BE2C (cell line): Measurements from ENCODE around the gene PCSK9.

Source experiments
- DNase-seq: peaks from one replicate; pipeline ENCODE4 v3.0.0-alpha.2; 2020
- H3K27me3 ChIP-seq: fragments of 250-450 bp; sonication (Bioruptor Pico); 2 replicates; pipeline ENCODE4 v1.5.1; 2020; ENCODE audit warnings: mild to moderate bottlenecking
- H3K36me3 ChIP-seq: fragments of 250-450 bp; sonication (Bioruptor Pico); 2 replicates; pipeline ENCODE4 v1.5.1; 2020; ENCODE audit warnings: mild to moderate bottlenecking
- H3K4me1 ChIP-seq: fragments of 250-450 bp; sonication (Bioruptor Pico); 2 replicates; pipeline ENCODE4 v1.5.1; 2020
- H3K4me3 ChIP-seq: 2 replicates; pipeline ENCODE4 v1.5.1; 2011; ENCODE audit warnings: low read depth, low read length
- H3K9me3 ChIP-seq: fragments of 250-450 bp; sonication (Bioruptor Pico); 2 replicates; pipeline ENCODE4 v1.5.1; 2020
- TF ChIP-seq, protein P1 (sequence below): IDR thresholded peaks from 2 replicates; pipeline ENCODE4 v1.5.1; 2012; ENCODE audit warnings: mild to moderate bottlenecking, low read depth, low read length

The PCSK9 gene

DNA sequence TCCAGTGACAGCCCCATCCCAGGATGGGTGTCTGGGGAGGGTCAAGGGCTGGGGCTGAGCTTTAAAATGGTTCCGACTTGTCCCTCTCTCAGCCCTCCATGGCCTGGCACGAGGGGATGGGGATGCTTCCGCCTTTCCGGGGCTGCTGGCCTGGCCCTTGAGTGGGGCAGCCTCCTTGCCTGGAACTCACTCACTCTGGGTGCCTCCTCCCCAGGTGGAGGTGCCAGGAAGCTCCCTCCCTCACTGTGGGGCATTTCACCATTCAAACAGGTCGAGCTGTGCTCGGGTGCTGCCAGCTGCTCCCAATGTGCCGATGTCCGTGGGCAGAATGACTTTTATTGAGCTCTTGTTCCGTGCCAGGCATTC lies 24.2 kb downstream of the PCSK9 start:
- TF ChIP-seq, protein P1, sequence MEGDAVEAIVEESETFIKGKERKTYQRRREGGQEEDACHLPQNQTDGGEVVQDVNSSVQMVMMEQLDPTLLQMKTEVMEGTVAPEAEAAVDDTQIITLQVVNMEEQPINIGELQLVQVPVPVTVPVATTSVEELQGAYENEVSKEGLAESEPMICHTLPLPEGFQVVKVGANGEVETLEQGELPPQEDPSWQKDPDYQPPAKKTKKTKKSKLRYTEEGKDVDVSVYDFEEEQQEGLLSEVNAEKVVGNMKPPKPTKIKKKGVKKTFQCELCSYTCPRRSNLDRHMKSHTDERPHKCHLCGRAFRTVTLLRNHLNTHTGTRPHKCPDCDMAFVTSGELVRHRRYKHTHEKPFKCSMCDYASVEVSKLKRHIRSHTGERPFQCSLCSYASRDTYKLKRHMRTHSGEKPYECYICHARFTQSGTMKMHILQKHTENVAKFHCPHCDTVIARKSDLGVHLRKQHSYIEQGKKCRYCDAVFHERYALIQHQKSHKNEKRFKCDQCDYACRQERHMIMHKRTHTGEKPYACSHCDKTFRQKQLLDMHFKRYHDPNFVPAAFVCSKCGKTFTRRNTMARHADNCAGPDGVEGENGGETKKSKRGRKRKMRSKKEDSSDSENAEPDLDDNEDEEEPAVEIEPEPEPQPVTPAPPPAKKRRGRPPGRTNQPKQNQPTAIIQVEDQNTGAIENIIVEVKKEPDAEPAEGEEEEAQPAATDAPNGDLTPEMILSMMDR, result no peak
- no peak overlapping the region for H3K4me3 ChIP-seq
- H3K27me3 ChIP-seq, result no peaks in the 10 kb centered on the region
- H3K9me3 ChIP-seq, result no peaks in the 10 kb centered on the region
- H3K4me1 ChIP-seq, result peaks cover 4% of the 10 kb centered on the region; the same call in 1 of the 2 replicates
- DNase-seq, result no peak
- no peaks in the 10 kb centered on the region for H3K36me3 ChIP-seq

- Histone ChIP-seq H3K9me3 (no peaks in the 10 kb centered on the region), H3K4me1 (peaks cover 4% of the 10 kb centered on the region; the same call in 1 of the 2 replicates), H3K4me3 (no peak overlapping the region), H3K36me3 (no peaks in the 10 kb centered on the region), H3K27me3 (no peaks in the 10 kb centered on the region)
- peak; percentile 40 for DNase-seq
- TF ChIP-seq, protein P1, result no peak
Measured at GRCh38 chr1:55064071-55064581, 24.8 kb downstream of the PCSK9 start.

GRCh38 chr1:55064861-55065263 lies 25.5 kb downstream of the PCSK9 start:
- H3K4me1 ChIP-seq, result peaks cover 4% of the 10 kb centered on the region; the same call in 1 of the 2 replicates
- no peak overlapping the region for H3K4me3 ChIP-seq
- H3K27me3 ChIP-seq, result no peaks in the 10 kb centered on the region
- DNase-seq, result no peak
- TF ChIP-seq, protein P1, result no peak
- no peaks in the 10 kb centered on the region for H3K36me3 ChIP-seq
- H3K9me3 ChIP-seq, result no peaks in the 10 kb centered on the region

DNA sequence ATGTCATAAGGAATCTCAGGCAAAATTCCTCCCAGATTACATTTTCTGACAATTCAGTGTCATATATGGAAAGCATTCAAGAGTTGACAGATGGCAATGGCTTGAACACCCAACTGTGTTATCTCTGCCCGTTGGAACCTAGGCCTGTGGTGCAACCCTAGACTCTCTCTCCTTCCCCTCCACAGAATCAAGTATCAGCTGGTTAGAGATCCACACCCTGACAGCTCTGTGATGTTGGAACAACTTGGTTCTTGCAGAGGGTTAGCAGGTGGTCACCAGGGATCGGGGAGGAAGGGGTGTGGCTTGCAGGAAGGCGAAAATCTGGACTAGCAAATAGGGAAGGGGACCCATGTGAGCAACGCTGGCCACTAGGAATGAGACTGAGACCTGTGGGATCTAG lies 26.3 kb downstream of the PCSK9 start:
- Histone ChIP-seq H3K9me3 (no peaks in the 10 kb centered on the region), H3K27me3 (no peaks in the 10 kb centered on the region), H3K4me3 (no peak overlapping the region), H3K4me1 (peaks cover 4% of the 10 kb centered on the region; the same call in 1 of the 2 replicates), H3K36me3 (no peaks in the 10 kb centered on the region)
- DNase-seq, result no peak
- TF ChIP-seq, protein P1, result no peak

DNA sequence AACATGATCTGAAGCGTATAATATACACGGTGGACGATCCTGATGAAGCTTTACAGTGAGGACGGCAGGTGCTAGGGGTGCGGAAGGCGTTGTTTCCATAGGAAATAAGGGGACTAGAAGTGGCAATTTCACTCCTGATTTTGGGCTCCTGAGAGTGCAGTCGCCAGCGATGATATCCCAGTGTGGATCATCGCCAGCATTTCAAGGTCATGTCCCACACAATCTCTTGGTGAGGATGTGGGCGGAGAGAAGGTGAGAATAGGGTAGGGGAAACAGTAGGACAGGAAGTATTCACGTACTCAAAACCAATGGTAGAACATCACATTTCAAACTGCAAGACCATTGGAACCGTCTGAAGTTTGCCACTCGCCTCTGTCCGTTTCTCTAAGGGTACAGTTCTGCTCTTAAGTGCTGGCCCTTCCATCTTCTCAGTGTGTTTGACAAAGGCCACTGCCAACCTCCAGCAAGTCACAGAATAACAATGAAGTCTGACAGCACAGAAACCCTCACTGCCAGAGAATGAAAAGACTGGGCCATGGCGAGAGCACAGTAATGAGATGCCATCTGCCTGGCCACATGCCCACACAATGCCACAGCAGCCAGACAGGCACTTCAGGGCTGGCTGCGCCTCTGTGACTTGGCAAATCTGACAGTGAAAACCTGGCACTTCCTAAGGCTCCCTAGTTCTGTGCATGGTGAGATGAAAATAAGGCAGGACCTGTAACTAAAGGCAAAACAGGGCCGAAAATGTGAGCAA lies 27.9 kb downstream of the PCSK9 start:
- no peaks in the 10 kb centered on the region for H3K9me3 ChIP-seq
- H3K27me3 ChIP-seq, result no peaks in the 10 kb centered on the region
- H3K36me3 ChIP-seq, result peaks cover 6% of the 10 kb centered on the region
- peaks cover 4% of the 10 kb centered on the region; the same call in 1 of the 2 replicates for H3K4me1 ChIP-seq
- DNase-seq, result no peak
- no peak overlapping the region for H3K4me3 ChIP-seq
- TF ChIP-seq, protein P1, result no peak

- Histone ChIP-seq H3K4me3 (no peak overlapping the region), H3K4me1 (peaks cover 4% of the 10 kb centered on the region; the same call in 1 of the 2 replicates), H3K27me3 (no peaks in the 10 kb centered on the region), H3K9me3 (no peaks in the 10 kb centered on the region), H3K36me3 (peaks cover 6% of the 10 kb centered on the region)
- TF ChIP-seq, protein P1, result no peak
- no peak for DNase-seq
Measured at GRCh38 chr1:55067914-55068313, 28.6 kb downstream of the PCSK9 start.
